GM23338 (cell line): ENCODE measurements around the gene PHKB.

Experiments used
- CTCF ChIP-seq, 2 experiments: fragments of 200-600 bp in 1 of 2; sonication (generic) in 1 of 2; conservative IDR thresholded peaks; 2 replicates each; pipeline versions ENCODE4 v1.5.1 to v1.6.1; 2016 to 2017; ENCODE audit warnings: antibody characterized with exemption in 2 of 2, low read depth in 2 of 2, mild to moderate bottlenecking in 2 of 2, moderate library complexity in 1 of 2
- POLR2AphosphoS5 ChIP-seq: IDR thresholded peaks from 2 replicates; pipeline ENCODE4 v1.6.1; 2016; ENCODE audit warnings: antibody characterized with exemption, low read depth
- REST ChIP-seq: IDR thresholded peaks from one replicate; pipeline ENCODE4 v1.6.1; 2018; ENCODE audit warnings: antibody characterized with exemption; ENCODE audit not compliant: unreplicated experiment

- TF ChIP-seq POLR2AphosphoS5 (no peak), CTCF (conservative IDR thresholded peaks at IDR 0.05; ENCODE audit: low read depth in 2 of 2) (no peak), REST (no peak)
Measured at GRCh38 chr16:47458331-47458730, 2.8 kb upstream of the PHKB start.
